ENCODE results near the gene KLHL29.

The KLHL29 gene

GRCh38 chr2:23478933-23479683 is 94.1 kb downstream of the KLHL29 start:
- DNase-seq: no peak

GRCh38 chr2:23480957-23481797 is 96.2 kb downstream of the KLHL29 start:
- DNase-seq: no peak

GRCh38 chr2:23482188-23482587 is 97.2 kb downstream of the KLHL29 start:
- DNase-seq: no peak

- no peak for DNase-seq
Observed at GRCh38 chr2:23482607-23483006, 97.6 kb downstream of the KLHL29 start.

GRCh38 chr2:23483791-23484190 is 98.8 kb downstream of the KLHL29 start:
- no peak for DNase-seq

GRCh38 chr2:23484275-23484674 is 99.3 kb downstream of the KLHL29 start:
- DNase-seq: no peak

- no peak for DNase-seq
Observed at GRCh38 chr2:23484767-23485166, 99.8 kb downstream of the KLHL29 start.

GRCh38 chr2:23485261-23485660 is 100.3 kb downstream of the KLHL29 start:
- DNase-seq: no peak

- no peak for DNase-seq
Observed at GRCh38 chr2:23485841-23486683, 101.1 kb downstream of the KLHL29 start.

GRCh38 chr2:23486684-23487075 is 101.7 kb downstream of the KLHL29 start:
- DNase-seq: no peak

GRCh38 chr2:23487735-23488492 is 102.9 kb downstream of the KLHL29 start:
- no peak for DNase-seq

- DNase-seq: no peak
Observed at GRCh38 chr2:23488584-23488983, 103.6 kb downstream of the KLHL29 start.

- DNase-seq: no peak
Observed at GRCh38 chr2:23489471-23490322, 104.7 kb downstream of the KLHL29 start.

- no peak for DNase-seq
Observed at GRCh38 chr2:23491591-23492336, 106.8 kb downstream of the KLHL29 start.

- no peak for DNase-seq
Observed at GRCh38 chr2:23492337-23492675, 107.3 kb downstream of the KLHL29 start.

- DNase-seq: no peak
Observed at GRCh38 chr2:23492921-23493320, 107.9 kb downstream of the KLHL29 start.

GRCh38 chr2:23493846-23494245 is 108.9 kb downstream of the KLHL29 start:
- no peak for DNase-seq

GRCh38 chr2:23494286-23494685 is 109.3 kb downstream of the KLHL29 start:
- no peak for DNase-seq

GRCh38 chr2:23495661-23496114 is 110.7 kb downstream of the KLHL29 start:
- no peak for DNase-seq

GRCh38 chr2:23496456-23496855 is 111.5 kb downstream of the KLHL29 start:
- DNase-seq: no peak

- DNase-seq: no peak
Observed at GRCh38 chr2:23497063-23497462, 112.1 kb downstream of the KLHL29 start.
